Tibial nerve (tissue), 3 donors: ENCODE measurements around the gene NEDD4L.

ENCODE experiments used
- EP300 ChIP-seq, 2 donors: sonication (generic); formaldehyde crosslinking; IDR thresholded peaks; one replicate each; pipeline ENCODE4 v1.6.1; 2017; ENCODE audit warnings: antibody characterized with exemption in 2 of 2, mild to moderate bottlenecking in 1 of 2
- POLR2A ChIP-seq, 2 donors: fragments of 450-650 bp; IDR thresholded peaks; one replicate each; pipeline ENCODE4 v1.6.1; 2017; ENCODE audit warnings: antibody characterized with exemption in 2 of 2, mild to moderate bottlenecking in 2 of 2, moderate library complexity in 2 of 2

DNA sequence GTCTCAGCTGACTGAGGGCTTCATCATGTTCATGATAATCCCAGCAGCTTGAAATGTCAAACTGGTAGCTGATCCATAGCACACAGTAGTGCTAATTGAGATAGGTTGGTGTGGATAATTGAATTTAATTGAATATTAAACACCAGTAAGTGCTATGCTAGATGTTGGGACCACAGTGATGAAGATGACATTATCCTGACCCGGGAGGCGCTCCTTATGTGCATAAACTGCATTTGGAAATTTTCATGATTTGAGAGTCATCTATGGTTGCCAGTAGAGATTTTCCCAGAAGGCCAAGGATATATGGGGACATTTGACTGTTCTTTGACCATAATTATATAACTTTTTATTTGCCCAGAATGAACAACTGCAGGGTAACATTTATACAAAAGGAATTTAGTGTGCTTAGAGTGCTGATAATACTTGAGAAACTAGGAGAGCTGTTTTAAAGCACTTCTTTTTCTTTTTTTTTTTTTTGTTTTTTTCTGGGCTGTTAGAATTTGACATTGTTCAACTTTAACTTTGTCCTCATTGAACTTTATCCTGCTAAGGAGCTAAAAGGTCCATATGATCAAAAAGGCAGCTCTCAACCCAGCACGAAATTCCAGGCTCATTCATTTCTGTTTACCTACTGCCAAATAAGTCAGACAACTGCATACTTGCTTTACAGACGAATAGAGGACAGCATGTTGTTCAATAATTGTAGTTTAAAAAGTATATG is 242.8 kb downstream of the NEDD4L start:
- TF ChIP-seq EP300 (IDR thresholded peaks at IDR 0.05) = no peak
- no peak for TF ChIP-seq POLR2A (IDR thresholded peaks at IDR 0.05)
